Measurements from ENCODE around the gene LHX3. TPM values are rescaled to one million over a fixed set of nuclear protein-coding genes. Genes with fewer than 3 reads are reported as not detected.
A peak's percentile ranks its signal among the peaks of the same experiment; 100 is the strongest.

The LHX3 gene
- total RNA-seq, 4 donors from 2014 or later, result not detected

GRCh38 chr9:136172412-136173079 is 32.4 kb downstream of the LHX3 start:
- intact Hi-C loops (cut with DNase I), result no loop called here
- 70 to 83% methylated on average over 1 to 2 of the region's 16 CpGs for WGBS, 2 donors
- peaks cover 0 to 81% (median 0%) of the 10 kb centered on the region in 4 donors for H3K27me3 ChIP-seq

GRCh38 chr9:136171801-136172411 is 33.0 kb downstream of the LHX3 start:
- no peaks in the 10 kb centered on the region for H3K36me3 ChIP-seq
- TF ChIP-seq POLR2A (IDR thresholded peaks at IDR 0.05), result no peak
- TF ChIP-seq CTCF (IDR thresholded peaks at IDR 0.05), result no peak
- no peak overlapping the region for H3K4me3 ChIP-seq
- no peak overlapping the region for H3K27ac ChIP-seq
- H3K9me3 ChIP-seq, result no peaks in the 10 kb centered on the region
- no peaks in the 10 kb centered on the region for H3K4me1 ChIP-seq
- no peak for DNase-seq
- intact Hi-C loops (cut with DNase I), result no loop called here
- 74 to 81% methylated on average over 7 of the region's 11 CpGs for WGBS, 2 donors
- H3K27me3 ChIP-seq, result peaks cover 0 to 75% (median 0%) of the 10 kb centered on the region in 4 donors

More at GRCh38 chr9:136172412-136173079, 32.4 kb downstream of the LHX3 start:
- Histone ChIP-seq H3K36me3 (no peaks in the 10 kb centered on the region), H3K27ac (no peak overlapping the region), H3K9me3 (no peaks in the 10 kb centered on the region), H3K4me1 (no peaks in the 10 kb centered on the region), H3K4me3 (no peak overlapping the region)
- TF ChIP-seq POLR2A (IDR thresholded peaks at IDR 0.05) (no peak), CTCF (IDR thresholded peaks at IDR 0.05) (no peak)
- no peak for DNase-seq

- intact Hi-C loops (cut with DNase I), result no loop called here
- TF ChIP-seq POLR2A (IDR thresholded peaks at IDR 0.05) (no peak), CTCF (IDR thresholded peaks at IDR 0.05) (no peak)
- no peak for DNase-seq
- no peaks in the 10 kb centered on the region for H3K36me3 ChIP-seq
- no peaks in the 10 kb centered on the region for H3K4me1 ChIP-seq
- no peak overlapping the region for H3K27ac ChIP-seq
- H3K27me3 ChIP-seq, result peaks cover 0 to 73% (median 0%) of the 10 kb centered on the region in 4 donors
- WGBS, 2 donors, result 31 to 52% methylated on average over 6 to 7 of the region's 16 CpGs
- no peak overlapping the region for H3K4me3 ChIP-seq
- no peaks in the 10 kb centered on the region for H3K9me3 ChIP-seq
Measured at GRCh38 chr9:136171009-136171800, 33.7 kb downstream of the LHX3 start.

GRCh38 chr9:136170006-136170901 is 34.7 kb downstream of the LHX3 start:
- no peak for TF ChIP-seq POLR2A (IDR thresholded peaks at IDR 0.05)
- TF ChIP-seq CTCF (IDR thresholded peaks at IDR 0.05), result peak; percentile 59 to 83 (median 73)
- Histone ChIP-seq H3K36me3 (no peaks in the 10 kb centered on the region), H3K27ac (no peak overlapping the region), H3K4me3 (no peak overlapping the region), H3K27me3 (peaks cover 0 to 64% (median 0%) of the 10 kb centered on the region in 4 donors), H3K9me3 (no peaks in the 10 kb centered on the region), H3K4me1 (no peaks in the 10 kb centered on the region)
- DNase-seq, result no peak
- WGBS, 2 donors, result 23 to 50% methylated on average over 1 to 10 of the region's 28 CpGs
- intact Hi-C loops (cut with DNase I), result no loop called here
